ENCODE results near the gene GBP7. TPM values are rescaled to one million over a fixed set of nuclear protein-coding genes. Genes with fewer than 3 reads are reported as not detected.
"Not testable (repeated sequence)": the region's sequence is repeated elsewhere in the genome, so short reads cannot be mapped to it uniquely, and the experiment has no call there.

GBP7 gene
- polyA plus RNA-seq, 1 donor from 2014 or later = not detected

DNA sequence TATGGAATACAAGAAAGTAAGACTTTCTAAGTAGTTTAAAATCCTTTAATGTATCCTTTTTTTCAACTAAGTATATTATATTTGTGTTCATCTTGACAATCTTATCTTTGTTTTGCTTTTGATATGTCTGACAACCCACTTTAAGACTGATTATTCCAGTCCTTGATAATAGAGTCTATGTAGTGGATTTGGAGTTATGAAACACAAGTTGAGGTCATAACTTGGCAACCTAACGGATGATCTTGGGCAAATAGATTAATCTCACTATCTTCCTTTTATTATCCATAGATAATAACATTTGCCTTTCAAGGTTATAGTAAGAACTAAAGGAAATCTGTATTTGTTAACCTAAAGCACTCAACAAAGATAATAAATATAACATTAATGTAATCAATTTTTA is 45.1 kb downstream of the GBP7 start:
- no peaks in the 10 kb centered on the region for H3K27me3 ChIP-seq (ENCODE audit: insufficient read depth, low read depth, low read length)
- no peaks in the 10 kb centered on the region for H3F3A ChIP-seq (ENCODE audit: insufficient read depth, low read length, poor library complexity, severe bottlenecking)
- H4K20me1 ChIP-seq (ENCODE audit: insufficient read depth) = no peaks in the 10 kb centered on the region
- H3K4me2 ChIP-seq (ENCODE audit: low read length) = no peak overlapping the region
- H3K79me2 ChIP-seq (replicated peaks; ENCODE audit: insufficient read depth, low read length) = no peaks in the 10 kb centered on the region
- no peak overlapping the region for H3K9ac ChIP-seq (ENCODE audit: low read length)
- TF ChIP-seq POLR2AphosphoS5 (IDR thresholded peaks at IDR 0.05) (no peak), EZH2 (IDR thresholded peaks at IDR 0.05; ENCODE audit: borderline replicate concordance, insufficient read depth, low read length, poor library complexity, severe bottlenecking) (no peak), SMC3 (conservative IDR thresholded peaks at IDR 0.05; ENCODE audit: poor library complexity) (no peak), TAF1 (IDR thresholded peaks at IDR 0.05; ENCODE audit: low read depth) (no peak), RAD21 (conservative IDR thresholded peaks at IDR 0.05) (no peak), EP300 (conservative IDR thresholded peaks at IDR 0.05; ENCODE audit: poor library complexity, severe bottlenecking) (no peak), MXI1 (conservative IDR thresholded peaks at IDR 0.05; ENCODE audit: poor library complexity, severe bottlenecking) (no peak)
- TF ChIP-seq, protein P1, sequence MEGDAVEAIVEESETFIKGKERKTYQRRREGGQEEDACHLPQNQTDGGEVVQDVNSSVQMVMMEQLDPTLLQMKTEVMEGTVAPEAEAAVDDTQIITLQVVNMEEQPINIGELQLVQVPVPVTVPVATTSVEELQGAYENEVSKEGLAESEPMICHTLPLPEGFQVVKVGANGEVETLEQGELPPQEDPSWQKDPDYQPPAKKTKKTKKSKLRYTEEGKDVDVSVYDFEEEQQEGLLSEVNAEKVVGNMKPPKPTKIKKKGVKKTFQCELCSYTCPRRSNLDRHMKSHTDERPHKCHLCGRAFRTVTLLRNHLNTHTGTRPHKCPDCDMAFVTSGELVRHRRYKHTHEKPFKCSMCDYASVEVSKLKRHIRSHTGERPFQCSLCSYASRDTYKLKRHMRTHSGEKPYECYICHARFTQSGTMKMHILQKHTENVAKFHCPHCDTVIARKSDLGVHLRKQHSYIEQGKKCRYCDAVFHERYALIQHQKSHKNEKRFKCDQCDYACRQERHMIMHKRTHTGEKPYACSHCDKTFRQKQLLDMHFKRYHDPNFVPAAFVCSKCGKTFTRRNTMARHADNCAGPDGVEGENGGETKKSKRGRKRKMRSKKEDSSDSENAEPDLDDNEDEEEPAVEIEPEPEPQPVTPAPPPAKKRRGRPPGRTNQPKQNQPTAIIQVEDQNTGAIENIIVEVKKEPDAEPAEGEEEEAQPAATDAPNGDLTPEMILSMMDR (IDR thresholded peaks at IDR 0.05; ENCODE audit: poor library complexity, severe bottlenecking) = no peak
- TF ChIP-seq, protein P2, sequence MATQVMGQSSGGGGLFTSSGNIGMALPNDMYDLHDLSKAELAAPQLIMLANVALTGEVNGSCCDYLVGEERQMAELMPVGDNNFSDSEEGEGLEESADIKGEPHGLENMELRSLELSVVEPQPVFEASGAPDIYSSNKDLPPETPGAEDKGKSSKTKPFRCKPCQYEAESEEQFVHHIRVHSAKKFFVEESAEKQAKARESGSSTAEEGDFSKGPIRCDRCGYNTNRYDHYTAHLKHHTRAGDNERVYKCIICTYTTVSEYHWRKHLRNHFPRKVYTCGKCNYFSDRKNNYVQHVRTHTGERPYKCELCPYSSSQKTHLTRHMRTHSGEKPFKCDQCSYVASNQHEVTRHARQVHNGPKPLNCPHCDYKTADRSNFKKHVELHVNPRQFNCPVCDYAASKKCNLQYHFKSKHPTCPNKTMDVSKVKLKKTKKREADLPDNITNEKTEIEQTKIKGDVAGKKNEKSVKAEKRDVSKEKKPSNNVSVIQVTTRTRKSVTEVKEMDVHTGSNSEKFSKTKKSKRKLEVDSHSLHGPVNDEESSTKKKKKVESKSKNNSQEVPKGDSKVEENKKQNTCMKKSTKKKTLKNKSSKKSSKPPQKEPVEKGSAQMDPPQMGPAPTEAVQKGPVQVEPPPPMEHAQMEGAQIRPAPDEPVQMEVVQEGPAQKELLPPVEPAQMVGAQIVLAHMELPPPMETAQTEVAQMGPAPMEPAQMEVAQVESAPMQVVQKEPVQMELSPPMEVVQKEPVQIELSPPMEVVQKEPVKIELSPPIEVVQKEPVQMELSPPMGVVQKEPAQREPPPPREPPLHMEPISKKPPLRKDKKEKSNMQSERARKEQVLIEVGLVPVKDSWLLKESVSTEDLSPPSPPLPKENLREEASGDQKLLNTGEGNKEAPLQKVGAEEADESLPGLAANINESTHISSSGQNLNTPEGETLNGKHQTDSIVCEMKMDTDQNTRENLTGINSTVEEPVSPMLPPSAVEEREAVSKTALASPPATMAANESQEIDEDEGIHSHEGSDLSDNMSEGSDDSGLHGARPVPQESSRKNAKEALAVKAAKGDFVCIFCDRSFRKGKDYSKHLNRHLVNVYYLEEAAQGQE (IDR thresholded peaks at IDR 0.05; ENCODE audit: borderline replicate concordance) = no peak
- H3K9me2 ChIP-seq (ENCODE audit: insufficient read depth, low read length) = no peaks in the 10 kb centered on the region
- no peak overlapping the region for H3K27ac ChIP-seq (ENCODE audit: low read length)
- no peaks in the 10 kb centered on the region for H3K9me3 ChIP-seq (ENCODE audit: low read length)
- no peak overlapping the region for H3K4me3 ChIP-seq (ENCODE audit: low read length)
- H2AFZ ChIP-seq (ENCODE audit: low read depth, low read length) = no peak overlapping the region
- no peaks in the 10 kb centered on the region for H3K36me3 ChIP-seq (ENCODE audit: insufficient read depth, low read length)

DNA sequence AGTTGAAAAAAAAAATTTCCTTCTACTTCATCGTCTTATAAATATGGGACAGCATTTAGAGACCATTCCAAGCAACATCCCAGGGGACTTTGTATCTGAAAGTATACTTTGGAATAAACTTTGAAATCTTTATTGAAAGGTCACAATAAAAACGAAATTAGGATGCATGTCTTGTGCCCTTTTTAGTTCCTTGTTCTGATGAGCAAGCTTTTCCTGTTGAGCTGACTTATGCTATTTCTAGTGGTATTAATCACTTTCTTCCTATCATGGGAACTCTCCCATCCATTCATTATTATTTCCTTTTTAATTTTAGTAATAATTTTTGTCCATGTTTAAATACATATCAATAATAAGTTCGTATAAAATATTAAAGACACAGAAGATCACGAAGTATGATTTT is 45.9 kb downstream of the GBP7 start:
- no peaks in the 10 kb centered on the region for H3K36me3 ChIP-seq (ENCODE audit: insufficient read depth, low read length)
- H3K9me2 ChIP-seq (ENCODE audit: insufficient read depth, low read length) = no peaks in the 10 kb centered on the region
- no peaks in the 10 kb centered on the region for H4K20me1 ChIP-seq (ENCODE audit: insufficient read depth)
- TF ChIP-seq EZH2 (IDR thresholded peaks at IDR 0.05; ENCODE audit: borderline replicate concordance, insufficient read depth, low read length, poor library complexity, severe bottlenecking) (no peak), POLR2AphosphoS5 (IDR thresholded peaks at IDR 0.05) (no peak), RAD21 (conservative IDR thresholded peaks at IDR 0.05) (no peak), MXI1 (conservative IDR thresholded peaks at IDR 0.05; ENCODE audit: poor library complexity, severe bottlenecking) (no peak), EP300 (conservative IDR thresholded peaks at IDR 0.05; ENCODE audit: poor library complexity, severe bottlenecking) (no peak), TAF1 (IDR thresholded peaks at IDR 0.05; ENCODE audit: low read depth) (no peak), SMC3 (conservative IDR thresholded peaks at IDR 0.05; ENCODE audit: poor library complexity) (no peak)
- TF ChIP-seq, protein P1 (IDR thresholded peaks at IDR 0.05; ENCODE audit: poor library complexity, severe bottlenecking) = no peak
- TF ChIP-seq, protein P2 (IDR thresholded peaks at IDR 0.05; ENCODE audit: borderline replicate concordance) = no peak
- H3K27me3 ChIP-seq (ENCODE audit: insufficient read depth, low read depth, low read length) = no peaks in the 10 kb centered on the region
- no peak overlapping the region for H3K4me2 ChIP-seq (ENCODE audit: low read length)
- H3K9ac ChIP-seq (ENCODE audit: low read length) = no peak overlapping the region
- H3K79me2 ChIP-seq (replicated peaks; ENCODE audit: insufficient read depth, low read length) = no peaks in the 10 kb centered on the region
- no peak overlapping the region for H3K27ac ChIP-seq (ENCODE audit: low read length)
- no peak overlapping the region for H3K4me3 ChIP-seq (ENCODE audit: low read length)
- no peaks in the 10 kb centered on the region for H3F3A ChIP-seq (ENCODE audit: insufficient read depth, low read length, poor library complexity, severe bottlenecking)
- H2AFZ ChIP-seq (ENCODE audit: low read depth, low read length) = no peak overlapping the region
- no peaks in the 10 kb centered on the region for H3K9me3 ChIP-seq (ENCODE audit: low read length)

DNA sequence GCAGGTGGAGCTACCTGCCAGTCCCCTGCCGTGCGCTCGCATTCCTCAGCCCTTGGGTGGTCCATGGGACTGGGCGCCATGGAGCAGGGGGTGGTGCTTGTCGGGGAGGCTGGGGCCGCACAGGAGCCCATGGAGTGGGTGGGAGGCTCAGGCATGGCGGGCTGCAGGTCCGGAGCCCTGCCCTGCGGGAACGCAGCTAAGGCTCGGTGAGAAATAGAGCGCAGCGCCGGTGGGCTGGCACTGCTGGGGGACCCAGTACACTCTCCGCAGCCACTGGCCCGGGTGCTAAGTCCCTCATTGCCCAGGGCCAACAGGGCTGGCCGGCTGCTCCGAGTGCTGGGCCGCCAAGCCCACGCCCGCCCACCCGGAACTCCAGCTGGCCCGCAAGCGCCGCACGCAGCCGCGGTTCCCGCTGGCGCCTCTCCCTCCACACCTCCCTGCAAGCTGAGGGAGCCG is 47.8 kb downstream of the GBP7 start:
- H3K9me3 ChIP-seq (ENCODE audit: low read length); H3K9me2 ChIP-seq (ENCODE audit: insufficient read depth, low read length); H3K27ac ChIP-seq (ENCODE audit: low read length); H3K9ac ChIP-seq (ENCODE audit: low read length); H3K27me3 ChIP-seq (ENCODE audit: insufficient read depth, low read depth, low read length); H2AFZ ChIP-seq (ENCODE audit: low read depth, low read length); H4K20me1 ChIP-seq (ENCODE audit: insufficient read depth); H3K79me2 ChIP-seq (replicated peaks; ENCODE audit: insufficient read depth, low read length); H3K4me3 ChIP-seq (ENCODE audit: low read length); H3K4me2 ChIP-seq (ENCODE audit: low read length); H3K36me3 ChIP-seq (ENCODE audit: insufficient read depth, low read length); H3F3A ChIP-seq (ENCODE audit: insufficient read depth, low read length, poor library complexity, severe bottlenecking): not testable (repeated sequence)

Measured in neural cell (in vitro differentiated cells).